GM18870 (cell line): ENCODE data around the gene OR10A2.
"Not testable (repeated sequence)": the region's sequence is repeated elsewhere in the genome, so short reads cannot be mapped to it uniquely, and the experiment has no call there.

Source experiments
- ATAC-seq: cut with Tn5 transposase; IDR thresholded peaks from one replicate; pipeline ENCODE4 v1.9.1; 2021; ENCODE audit warnings: moderate library complexity; ENCODE audit not compliant: unreplicated experiment

Gene OR10A2

GRCh38 chr11:6882751-6883150 lies 19.9 kb downstream of the OR10A2 start:
- ATAC-seq = no peak

GRCh38 chr11:6887711-6888110 lies 24.9 kb downstream of the OR10A2 start:
- not testable (repeated sequence) for ATAC-seq

DNA sequence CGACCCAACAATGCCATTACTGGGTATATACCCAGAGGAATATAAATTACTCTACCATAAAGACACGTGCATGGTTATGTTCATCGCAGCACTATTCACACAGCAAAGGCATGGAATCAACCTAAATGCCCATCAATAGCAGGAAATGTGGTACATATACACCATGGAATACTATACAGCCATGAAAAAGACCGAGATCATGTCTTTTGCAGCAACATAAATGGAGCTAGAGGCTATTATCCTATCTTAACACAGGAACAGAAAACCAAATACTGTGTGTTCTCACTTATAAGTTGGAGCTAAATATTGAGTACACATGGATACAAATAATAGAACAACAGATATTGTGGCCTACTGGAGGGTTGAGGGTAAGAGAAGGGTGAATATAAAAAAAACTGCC lies 26.0 kb downstream of the OR10A2 start:
- ATAC-seq = no peak

DNA sequence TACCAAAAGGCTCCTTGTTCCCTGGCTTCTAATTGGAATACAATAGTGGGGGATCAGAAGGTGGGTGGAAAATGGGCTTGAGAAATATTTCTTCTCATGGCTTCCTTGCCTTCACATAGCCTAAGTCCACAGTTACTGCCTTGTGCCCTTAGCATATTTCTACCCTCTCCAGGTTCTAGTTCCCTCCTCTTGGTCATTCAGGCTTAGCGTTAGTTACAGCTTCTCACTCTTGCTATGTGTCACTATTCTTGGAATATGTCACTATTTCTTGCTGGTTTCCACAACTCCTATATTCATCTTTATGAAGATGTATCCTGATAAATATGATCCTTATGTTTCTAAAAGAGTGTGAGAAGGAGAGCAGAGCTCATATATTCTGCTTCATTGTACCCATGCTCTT lies 27.0 kb downstream of the OR10A2 start:
- no peak for ATAC-seq

DNA sequence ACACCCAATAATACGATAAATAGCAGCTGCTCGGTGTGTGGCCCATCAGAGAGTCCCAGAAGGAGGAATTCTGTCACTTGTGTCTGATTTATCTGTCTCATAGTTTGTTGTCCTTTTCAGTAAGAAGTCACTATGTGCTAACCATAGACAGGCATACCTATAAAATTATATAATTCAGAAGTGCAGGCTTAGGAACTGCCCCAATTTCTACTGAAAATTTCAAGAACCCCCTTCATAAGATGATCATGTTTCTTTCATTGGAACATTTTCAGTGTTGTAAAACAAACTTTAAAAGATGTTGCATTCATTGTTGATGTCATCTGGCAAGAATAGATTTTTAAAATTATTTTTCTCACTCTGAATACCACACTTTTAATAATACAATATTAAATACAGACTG lies 29.5 kb downstream of the OR10A2 start, which contains the start of gene OR2D2:
Gene OR2D2 (minus strand): TSS at position 101 of the 400 bp plus-strand sequence. CDS start 0 bp downstream, at position 101.
- ATAC-seq = no peak

DNA sequence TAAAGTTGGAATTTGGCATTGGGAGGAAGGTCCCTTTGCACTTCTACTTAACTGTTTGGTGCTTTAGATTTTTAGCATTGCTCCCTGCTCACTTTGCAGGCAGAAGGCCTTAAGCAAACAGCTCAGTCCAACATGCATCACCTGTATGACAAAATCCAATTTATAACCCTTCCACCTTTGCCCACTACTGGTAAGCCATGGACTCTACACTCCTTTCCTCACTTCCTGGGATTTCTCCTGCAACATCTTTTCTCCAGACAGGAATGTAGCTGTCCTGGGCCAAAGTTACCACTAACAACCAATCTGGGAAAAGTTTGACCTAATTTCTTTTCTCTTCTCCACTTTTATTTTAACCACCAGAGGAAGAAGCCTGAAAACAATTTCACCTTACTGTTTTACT lies 31.2 kb downstream of the OR10A2 start:
- ATAC-seq = no peak

DNA sequence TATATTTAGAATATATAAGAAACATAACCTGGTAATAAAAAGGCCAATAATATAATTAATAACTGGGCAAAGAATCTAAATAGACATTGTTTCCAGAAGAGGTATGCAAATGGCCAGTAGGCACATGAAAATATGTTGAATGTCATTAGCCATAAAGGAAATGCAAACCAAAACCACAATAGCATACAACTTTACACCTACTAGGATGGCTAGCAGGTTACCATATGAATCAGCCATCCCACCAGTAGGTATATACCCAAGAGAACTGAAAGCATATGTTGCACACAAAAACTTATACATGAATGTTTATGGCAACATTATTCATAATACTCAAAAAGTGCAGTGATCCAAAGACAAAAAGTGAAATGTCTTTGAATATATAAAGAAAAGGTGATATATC lies 32.2 kb downstream of the OR10A2 start:
- ATAC-seq = peak; percentile 93

- ATAC-seq = no peak
These were observed 36.1 kb downstream of the OR10A2 start for GRCh38 chr11:6898911-6899310.

DNA sequence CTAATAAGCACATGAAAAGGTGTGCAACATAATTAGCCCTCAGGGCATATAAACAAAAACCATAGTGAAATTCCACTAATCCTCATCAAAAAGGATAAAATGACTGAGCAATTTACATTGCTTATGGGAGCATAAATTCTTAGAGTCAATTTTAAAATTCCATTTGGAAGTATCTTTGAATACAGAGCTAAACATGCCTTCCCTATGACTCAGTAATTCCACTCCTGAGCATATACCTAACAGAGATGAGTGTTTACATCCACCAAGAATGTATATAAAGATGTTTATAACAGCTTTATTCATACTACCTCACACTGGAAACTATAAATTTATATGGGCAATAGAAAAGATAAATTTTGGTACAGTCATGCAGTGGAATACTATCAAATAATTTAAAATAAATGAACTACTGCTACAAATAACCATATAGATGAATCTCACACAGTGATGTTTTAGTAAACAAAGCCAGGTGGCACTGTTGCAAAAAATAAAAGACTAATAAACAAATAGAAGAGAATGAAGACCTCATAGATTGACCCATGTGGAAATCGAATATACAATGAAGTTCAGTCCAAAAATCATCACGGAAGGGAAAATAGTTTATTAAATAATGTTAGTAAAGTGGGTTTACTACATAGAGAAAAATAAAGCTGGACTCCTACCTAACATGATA lies 37.6 kb downstream of the OR10A2 start:
- no peak for ATAC-seq

DNA sequence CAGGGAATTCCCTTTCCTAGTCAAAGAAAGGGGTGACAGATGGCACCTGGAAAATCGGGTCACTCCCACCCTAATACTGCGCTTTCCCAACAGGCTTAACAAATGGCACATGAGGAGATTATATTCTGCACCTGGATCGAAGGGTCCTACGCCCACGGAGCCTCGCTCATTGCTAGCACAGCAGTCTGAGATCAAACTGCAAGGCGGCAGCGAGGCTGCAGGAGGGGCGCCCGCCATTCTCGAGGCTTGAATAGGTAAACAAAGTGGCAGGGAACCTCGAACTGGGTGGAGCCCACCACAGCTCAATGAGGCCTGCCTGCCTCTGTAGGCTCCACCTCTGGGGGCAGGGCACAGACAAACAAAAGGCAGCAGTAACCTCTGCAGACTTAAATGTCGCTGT lies 41.9 kb downstream of the OR10A2 start:
- not testable (repeated sequence) for ATAC-seq

DNA sequence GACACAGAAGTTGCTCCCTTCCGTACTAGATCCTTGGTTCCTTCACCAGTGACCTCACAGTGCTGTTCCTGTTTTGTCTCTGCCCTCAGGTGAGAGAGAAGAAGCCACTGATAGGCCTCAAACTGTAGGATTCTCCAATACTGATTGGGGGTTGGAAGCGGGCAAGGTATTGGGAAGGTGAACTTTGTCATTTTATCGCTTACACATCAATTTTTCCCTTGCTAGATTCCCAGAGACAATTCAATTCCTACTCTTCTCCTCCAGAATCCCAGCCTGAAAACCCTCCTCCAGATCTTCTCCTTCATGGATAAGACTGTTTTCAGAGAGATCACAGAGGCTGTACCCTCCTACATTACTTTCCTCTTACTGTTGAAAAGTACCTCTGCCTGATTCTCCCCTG lies 48.5 kb downstream of the OR10A2 start:
- no peak for ATAC-seq

DNA sequence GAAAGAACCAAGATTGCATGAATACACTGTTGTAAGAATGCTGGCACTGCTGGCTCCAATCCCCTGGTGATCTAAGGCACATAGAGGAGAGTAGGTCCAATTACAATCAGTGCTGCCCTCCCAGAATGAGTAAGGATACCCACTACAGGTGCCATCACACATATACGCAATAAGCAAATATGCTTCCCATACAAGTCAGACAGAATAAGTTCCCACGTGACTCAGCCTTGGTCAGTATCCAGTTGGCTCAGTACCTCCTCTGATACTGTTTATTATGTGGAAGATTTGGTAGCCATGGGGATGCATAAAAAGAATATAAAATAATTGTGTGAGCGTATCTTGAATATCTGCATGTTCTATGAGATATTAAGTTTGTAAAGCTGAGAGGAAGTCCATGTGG lies 49.1 kb downstream of the OR10A2 start:
- no peak for ATAC-seq

DNA sequence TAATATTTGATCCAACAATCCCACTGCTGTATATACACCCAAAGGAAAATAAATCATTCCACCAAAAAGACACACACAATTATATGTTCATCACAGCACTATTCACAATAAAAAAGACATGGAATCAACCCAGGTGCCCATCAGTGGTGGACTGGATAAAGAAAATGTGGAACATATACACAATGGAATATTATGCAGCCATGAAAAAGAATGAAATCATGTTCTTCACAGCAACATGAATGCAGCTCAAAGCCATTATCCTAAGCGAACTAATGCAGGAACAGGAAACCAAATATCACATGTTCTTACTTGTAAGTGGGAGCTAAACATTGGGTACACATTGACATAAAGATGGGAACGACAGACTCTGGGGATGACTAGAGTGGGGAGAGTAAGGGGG lies 56.8 kb downstream of the OR10A2 start:
- ATAC-seq = no peak

DNA sequence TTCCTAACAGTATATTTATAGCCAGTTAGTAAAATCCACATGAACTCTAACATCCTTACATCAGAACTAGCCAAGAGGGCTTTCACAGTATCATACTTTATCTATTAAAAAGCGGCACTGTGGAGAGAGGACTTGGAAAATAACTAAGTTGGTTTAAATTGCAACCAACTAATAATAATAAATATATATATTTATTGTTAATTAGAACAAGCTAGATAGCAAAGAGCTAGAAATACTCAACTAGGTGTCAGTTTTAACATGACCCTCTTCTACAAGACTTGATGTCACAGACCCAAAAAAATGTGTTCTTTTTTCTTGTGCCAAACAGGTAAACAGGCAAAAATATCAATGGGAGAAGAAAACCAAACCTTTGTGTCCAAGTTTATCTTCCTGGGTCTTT lies 57.8 kb downstream of the OR10A2 start, which contains the start of gene OR2D3:
Gene OR2D3 (plus strand): TSS at position 301 of the 400 bp plus-strand sequence. CDS start 0 bp downstream, at position 301.
- ATAC-seq = no peak
